Heart right ventricle (tissue), 16 donors: ENCODE measurements around the gene KIF26B. TPM values are rescaled to one million over a fixed set of nuclear protein-coding genes. Genes with fewer than 3 reads are reported as not detected.

Experiments used
- ATAC-seq, 8 donors: fragments of 200-7000 bp; cut with Tn5 transposase; one replicate each; pipeline ENCODE4 v1.9.1; 2020; ENCODE audit warnings: mild to moderate bottlenecking in 8 of 8, moderate library complexity in 8 of 8, moderate number of reproducible peaks in 1 of 8
- DNase-seq, 2 donors: peaks; one replicate each; pipeline ENCODE4 v3.0.0-alpha.2; 2020
- H3K27ac ChIP-seq, 10 donors: fragments of 200-600 bp; sonication (generic) in 2 of 10; one replicate each; pipeline versions ENCODE4 v1.5.0 to v1.8.0; 2020 to 2022; ENCODE audit warnings: mild to moderate bottlenecking in 3 of 10
- H3K27me3 ChIP-seq, 7 donors: fragments of 200-600 bp; one replicate each; pipeline ENCODE4 v1.8.0; 2021 to 2022; ENCODE audit warnings: mild to moderate bottlenecking in 2 of 7
- H3K36me3 ChIP-seq, 9 donors: fragments of 200-600 bp; sonication (generic) in 1 of 9; one replicate each; pipeline versions ENCODE4 v1.5.0 to v1.8.0; 2020 to 2022; ENCODE audit warnings: mild to moderate bottlenecking in 2 of 9
- H3K4me1 ChIP-seq, 9 donors: fragments of 200-600 bp; sonication (generic) in 1 of 9; one replicate each; pipeline versions ENCODE4 v1.5.0 to v1.8.0; 2020 to 2022; ENCODE audit warnings: mild to moderate bottlenecking in 4 of 9
- H3K4me3 ChIP-seq, 10 donors: fragments of 200-600 bp; sonication (generic) in 2 of 10; one replicate each; pipeline versions ENCODE4 v1.5.0 to v1.8.0; 2020 to 2022; ENCODE audit warnings: mild to moderate bottlenecking in 7 of 10, moderate library complexity in 2 of 10
- H3K9me3 ChIP-seq, 11 donors: fragments of 200-600 bp in 10 of 11; sonication (generic) in 2 of 11; one replicate each; pipeline versions ENCODE4 v1.5.0 to v1.8.0; 2013 to 2022; ENCODE audit warnings: mild to moderate bottlenecking in 2 of 11, control low read depth in 1 of 11, moderate library complexity in 1 of 11
- CTCF ChIP-seq, 9 donors: fragments of 200-600 bp; sonication (generic) in 2 of 9; IDR thresholded peaks; one replicate each; pipeline versions ENCODE4 v1.5.0 to v1.8.0; 2021 to 2022; ENCODE audit warnings: antibody characterized with exemption in 9 of 9, mild to moderate bottlenecking in 5 of 9, moderate library complexity in 1 of 9
- WGBS, 2 donors: extraction: QIAGEN DNeasy Blood & Tissue Kit; methylation state at CpG; one replicate each; pipeline ENCODE4 v1.1.7; 2013; ENCODE audit warnings: inconsistent platforms in 1 of 2; 5-methylcytosine and 5-hydroxymethylcytosine counted together
- intact Hi-C, 10 donors: fragments of 100-400 bp; cut with DNase I; formaldehyde crosslinking; loops; one replicate each; pipeline versions ENCODE4 v1.11.1 to v1.14.2; 2022
- long read RNA-seq, 3 donors: library from polyadenylated mRNA; unstranded; transcript quantifications; one replicate each; pipeline ENCODE4 v2.0.0, GENCODE V29; 2020 to 2021
- polyA plus RNA-seq, 2 donors: library from polyadenylated mRNA; stranded (reverse); fragments of 200-250 nt; gene quantifications; one replicate each; pipeline ENCODE4 v1.2.3, GENCODE V29; 2013
- total RNA-seq, 10 donors: library from RNA; stranded (reverse); fragmentation: NEBNext Ultra II Directional in 3 of 10; extraction: Animal tissue kit (Norgen Biotek cat#: 25700) in 3 of 10; gene quantifications; one replicate each; pipeline versions ENCODE4 v1.2.1 to v1.2.4, GENCODE V29; 2021 to 2023
- donor health status: Arrhythmogenic right ventricular cardiomyopathy.
- donor health status: ischemic (EF 13 %, LVEDD 7.1; RV severe dilation, severe dysfunction).
- donor health status: healthy with polysubstance abuse.
- donor health status: DM: no; HTN: yes; CAD: no.
- donor health status: DM: no; HTN: no; CAD: no.
- donor health status: ischemic (EF 25% LVEDD 6.9; RV normal size, moderate dysfunction).
- donor health status: ischemic (EF 25% LVEDD 5.7; RV mildly dilated, moderate dysfunction).
- donor health status: healthy.
- donor health status: DM: yes; HTN: yes; CAD: no.
- donor health status: Ischemic cardiomyopathy.
- donor health status: ischemic (EF 35%, LVEDD 5.7; RV mildly dilated, moderate dysfunction).
- donor health status: nonischemic (EF 11% LVEDD 7.7; RV severe dilation, severe dysfunction).
- donor health status: DM: yes; HTN: yes; CAD: no.
- donor health status: PGD.
- donor health status: ischemic (EF 29% LVEDD 5.4; RV normal size, mild dysfunction).
- donor health status: nonischemic (EF 23%, LVEDD 6.1; RV moderate dilation, normal function).

Gene KIF26B
- total RNA-seq, result 1 to 10 TPM in 8 of 10 donors, under 1 TPM in 2; 0.74 to 8.8 (median 3.7) TPM
- polyA plus RNA-seq, result 1 to 10 TPM in 1 of 2 donors, under 1 TPM in 1; 0.66 to 1.4 TPM
- long read RNA-seq, donor 1, partial matches to known transcripts, result 5 of 8 reads
- long read RNA-seq, donor 1, other reads (novel, unspliced or antisense), result 3 of 8 reads
- long read RNA-seq, donor 2, partial matches to known transcripts, result 11 of 13 reads
- long read RNA-seq, donor 2, other reads (novel, unspliced or antisense), result 2 of 13 reads
- long read RNA-seq, donor 3, partial matches to known transcripts, result 1 of 4 reads
- long read RNA-seq, donor 3, other reads (novel, unspliced or antisense), result 3 of 4 reads

GRCh38 chr1:245154429-245155271 lies at the start of gene KIF26B:
Gene KIF26B, plus strand, starts transcription at chr1:245154985. Its CDS starts 440 bp downstream, at chr1:245155425.
- peak in 1 of 9 donors; percentile 3 for TF ChIP-seq CTCF (IDR thresholded peaks at IDR 0.05)
- Histone ChIP-seq H3K27me3 (peaks cover 0 to 92% (median 69%) of the 10 kb centered on the region in 7 donors), H3K36me3 (no peaks in the 10 kb centered on the region), H3K4me3 (peak within 1 kb of the TSS; percentile 48 to 68 (median 66)), H3K9me3 (peaks cover 0 to 2% (median 0%) of the 10 kb centered on the region in 11 donors), H3K4me1 (peaks cover 18 to 46% (median 37%) of the 10 kb centered on the region in 9 donors), H3K27ac (peak within 1 kb of the TSS in 6 of 10 donors; percentile 11 to 64 (median 38))
- peak in 5 of 8 donors; percentile 15 to 43 (median 21) for ATAC-seq
- WGBS, 2 donors, result 0 to 1% methylated on average over 81 to 83 of the region's 83 CpGs
- peak; percentile 25 to 33 for DNase-seq
- intact Hi-C loops, result loop anchor here (1.0 to 10.0 kb wide), 16 partner anchors 20 to 1340 kb away; no protein-coding TSS in a partner anchor

GRCh38 chr1:245105042-245105441 lies 49.7 kb upstream of the KIF26B start:
- Histone ChIP-seq H3K27me3 (no peaks in the 10 kb centered on the region), H3K4me1 (no peaks in the 10 kb centered on the region), H3K27ac (no peak overlapping the region), H3K4me3 (no peak overlapping the region), H3K36me3 (no peaks in the 10 kb centered on the region), H3K9me3 (no peaks in the 10 kb centered on the region)
- WGBS, 2 donors, result 97 to 100% methylated on average over 3 of the region's 3 CpGs
- intact Hi-C loops, result no loop called here
- ATAC-seq (no peak), DNase-seq (no peak)
- TF ChIP-seq CTCF (IDR thresholded peaks at IDR 0.05), result no peak

DNA sequence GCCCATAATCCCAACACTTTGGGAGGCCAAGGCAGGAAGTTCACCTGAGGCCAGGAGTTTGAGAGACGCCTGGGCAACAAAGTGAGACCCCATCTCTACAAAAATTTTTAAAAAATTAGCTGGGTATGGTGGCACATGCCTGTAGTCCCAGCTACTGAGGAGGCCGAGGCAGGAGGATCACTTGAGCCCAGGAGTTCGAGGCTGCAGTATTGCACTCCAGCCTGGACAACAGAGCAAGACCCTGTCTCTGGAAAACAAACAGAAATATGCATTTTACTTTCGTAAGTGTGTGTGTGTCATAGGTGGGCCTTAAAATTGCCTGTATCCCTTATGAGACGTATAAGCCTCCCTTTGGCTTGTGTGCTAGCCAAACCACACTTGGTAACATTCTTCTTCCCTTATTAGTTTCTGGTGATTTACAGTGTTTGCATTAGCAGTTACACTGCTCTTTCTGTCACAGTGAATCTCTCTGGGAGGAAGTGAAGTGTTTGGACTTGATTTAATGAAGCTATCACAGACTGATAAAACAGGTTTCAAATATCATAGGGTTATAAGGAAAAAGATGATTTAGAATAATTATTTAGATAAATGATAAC lies 48.9 kb upstream of the KIF26B start:
- DNase-seq (no peak), ATAC-seq (no peak)
- Histone ChIP-seq H3K4me3 (no peak overlapping the region), H3K27ac (no peak overlapping the region), H3K4me1 (no peaks in the 10 kb centered on the region), H3K9me3 (no peaks in the 10 kb centered on the region), H3K27me3 (no peaks in the 10 kb centered on the region), H3K36me3 (no peaks in the 10 kb centered on the region)
- intact Hi-C loops, result no loop called here
- no peak for TF ChIP-seq CTCF (IDR thresholded peaks at IDR 0.05)
- WGBS, 2 donors, result 93 to 95% methylated on average over 5 of the region's 5 CpGs

DNA sequence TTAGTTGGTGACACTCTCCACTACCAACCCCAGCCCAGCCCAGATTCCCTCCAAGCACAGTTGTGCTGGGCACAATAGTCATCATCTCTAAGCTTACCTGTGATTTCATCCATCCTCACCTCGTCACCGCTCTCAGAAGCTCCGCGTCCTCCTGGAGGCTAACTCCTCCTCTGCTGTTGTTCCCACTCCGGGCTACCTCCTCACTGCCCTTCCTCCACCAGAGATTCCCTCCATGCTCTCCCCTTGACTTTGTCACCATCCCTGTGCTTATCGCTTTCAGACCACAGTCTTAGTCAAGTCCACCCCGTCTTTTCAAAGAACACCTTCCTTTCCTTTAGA lies 47.0 kb upstream of the KIF26B start:
- Histone ChIP-seq H3K27me3 (no peaks in the 10 kb centered on the region), H3K27ac (no peak overlapping the region), H3K36me3 (no peaks in the 10 kb centered on the region), H3K4me1 (no peaks in the 10 kb centered on the region), H3K9me3 (no peaks in the 10 kb centered on the region), H3K4me3 (no peak overlapping the region)
- ATAC-seq, result no peak
- intact Hi-C loops, result no loop called here
- 89% methylated on average over 7 of the region's 7 CpGs for WGBS, 2 donors
- TF ChIP-seq CTCF (IDR thresholded peaks at IDR 0.05), result no peak
- DNase-seq, result no peak
